GM21390 (cell line): ENCODE measurements around the gene OTUB1.

Source experiments
- ATAC-seq: cut with Tn5 transposase; IDR thresholded peaks from one replicate; pipeline ENCODE4 v1.9.1; 2021; ENCODE audit not compliant: unreplicated experiment

The OTUB1 gene

DNA sequence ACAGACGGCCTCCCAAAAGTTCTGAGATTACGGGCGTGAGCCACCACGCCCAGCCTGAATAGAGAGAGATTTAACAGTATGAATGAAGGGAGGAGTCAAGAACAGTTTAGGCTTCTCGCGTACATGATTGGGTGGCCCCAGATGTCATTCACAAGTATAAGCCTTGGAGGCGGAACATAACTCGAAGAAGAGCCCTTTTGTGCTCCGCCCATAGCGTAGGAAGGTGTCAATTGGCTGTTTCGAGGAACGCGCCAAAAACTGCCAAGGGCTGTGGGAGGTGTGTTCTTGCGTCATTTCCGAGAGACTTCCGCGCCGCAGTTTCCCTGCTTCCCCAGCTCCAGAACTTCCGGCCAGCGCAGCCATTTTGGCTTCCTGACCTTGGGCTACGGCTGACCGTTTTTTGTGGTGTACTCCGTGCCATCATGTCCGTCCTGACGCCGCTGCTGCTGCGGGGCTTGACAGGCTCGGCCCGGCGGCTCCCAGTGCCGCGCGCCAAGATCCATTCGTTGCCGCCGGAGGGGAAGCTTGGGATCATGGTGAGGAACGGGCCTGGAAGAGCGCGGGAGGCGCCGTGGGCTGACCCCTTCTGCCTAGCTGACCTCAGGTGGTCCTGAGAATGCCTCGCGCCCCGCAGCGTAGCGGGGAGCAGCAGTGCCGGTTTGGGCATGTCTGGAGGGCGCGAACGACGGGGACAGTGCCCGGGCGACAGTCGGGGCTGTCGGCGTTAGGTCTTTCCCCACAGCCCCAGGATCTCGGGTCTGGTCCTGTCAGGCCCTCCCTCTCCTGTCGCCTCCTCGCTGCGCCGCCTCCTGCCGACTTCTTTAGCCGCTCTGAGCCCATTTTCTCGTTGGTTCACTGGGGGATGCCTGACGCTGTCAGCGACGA is 11.7 kb upstream of the OTUB1 start, which contains the start of gene COX8A:
TSS of gene COX8A (plus strand) at position 362 of the 885 bp plus-strand sequence. CDS start at position 423, 61 bp downstream.
- peak; percentile 95 for ATAC-seq

DNA sequence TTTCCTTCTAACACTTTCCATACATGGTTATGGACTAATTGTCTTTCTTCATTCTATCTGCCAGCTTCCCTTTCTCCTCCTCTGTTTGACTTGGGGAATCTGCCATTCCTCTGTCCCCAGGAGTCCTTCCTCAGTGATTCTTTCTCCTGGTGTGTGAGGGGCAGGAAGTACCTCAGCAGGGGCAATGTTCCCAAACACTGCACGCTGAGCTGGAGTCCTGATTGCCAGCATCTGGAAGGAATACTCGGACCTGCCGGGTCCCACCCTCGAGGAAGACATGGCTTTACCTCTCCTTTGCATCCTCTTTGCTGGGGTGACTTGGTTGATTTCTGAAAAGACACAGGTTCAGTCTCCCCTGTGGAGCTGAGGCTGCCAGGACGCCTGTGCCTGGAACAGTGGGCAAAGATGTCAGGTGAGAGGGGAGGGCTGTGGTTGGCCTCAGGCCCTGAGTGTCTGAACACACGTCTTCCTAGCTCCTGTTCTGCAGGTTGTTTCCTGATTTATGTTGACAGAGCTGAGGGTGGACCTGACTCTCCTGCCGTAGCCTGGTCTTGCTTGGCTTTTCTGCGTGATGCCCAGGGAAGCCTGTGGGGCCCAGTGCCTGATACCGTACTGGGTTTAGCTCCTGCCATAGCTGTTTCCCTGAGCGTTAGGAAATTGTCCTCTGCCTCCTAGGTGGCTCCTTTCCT is 7.5 kb upstream of the OTUB1 start:
- no peak for ATAC-seq

DNA sequence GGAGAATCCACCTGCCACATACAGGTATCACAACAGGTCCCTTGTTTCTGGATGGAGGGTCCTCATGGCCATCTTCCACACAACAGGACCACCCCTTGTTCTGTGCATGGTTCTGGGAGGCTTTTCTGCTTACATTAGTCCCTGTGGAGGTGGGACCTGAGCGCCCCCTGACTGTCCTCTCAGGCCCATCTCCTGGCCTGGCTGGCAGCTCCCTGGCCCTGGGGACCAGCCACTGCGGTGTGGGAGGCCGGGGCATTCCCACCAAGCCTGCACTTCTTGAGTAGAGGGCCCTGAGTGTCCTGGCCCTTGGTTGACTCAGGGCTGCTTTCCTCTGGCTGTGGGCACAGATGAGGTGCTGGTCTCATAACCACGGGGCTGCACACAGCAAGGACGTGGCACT is 6.8 kb upstream of the OTUB1 start:
- no peak for ATAC-seq

DNA sequence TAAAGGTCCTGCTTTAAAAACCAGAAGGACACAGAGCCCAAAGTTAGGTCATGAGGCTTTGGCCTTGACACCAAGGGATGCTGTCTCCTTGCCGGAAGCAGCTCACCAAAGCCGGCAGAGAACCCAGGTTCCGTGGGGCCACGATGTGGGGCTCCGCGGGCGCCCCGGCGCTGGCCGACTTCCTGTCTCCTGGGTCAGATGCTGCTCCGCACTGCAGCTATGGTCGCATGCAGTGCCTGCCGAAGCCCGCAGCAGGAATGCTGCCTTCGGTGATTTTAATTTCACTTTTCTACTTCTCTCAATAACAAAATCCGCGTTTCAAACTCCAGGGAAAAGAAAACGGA is 454 bp upstream of the OTUB1 start:
- ATAC-seq, result peak; percentile 47

DNA sequence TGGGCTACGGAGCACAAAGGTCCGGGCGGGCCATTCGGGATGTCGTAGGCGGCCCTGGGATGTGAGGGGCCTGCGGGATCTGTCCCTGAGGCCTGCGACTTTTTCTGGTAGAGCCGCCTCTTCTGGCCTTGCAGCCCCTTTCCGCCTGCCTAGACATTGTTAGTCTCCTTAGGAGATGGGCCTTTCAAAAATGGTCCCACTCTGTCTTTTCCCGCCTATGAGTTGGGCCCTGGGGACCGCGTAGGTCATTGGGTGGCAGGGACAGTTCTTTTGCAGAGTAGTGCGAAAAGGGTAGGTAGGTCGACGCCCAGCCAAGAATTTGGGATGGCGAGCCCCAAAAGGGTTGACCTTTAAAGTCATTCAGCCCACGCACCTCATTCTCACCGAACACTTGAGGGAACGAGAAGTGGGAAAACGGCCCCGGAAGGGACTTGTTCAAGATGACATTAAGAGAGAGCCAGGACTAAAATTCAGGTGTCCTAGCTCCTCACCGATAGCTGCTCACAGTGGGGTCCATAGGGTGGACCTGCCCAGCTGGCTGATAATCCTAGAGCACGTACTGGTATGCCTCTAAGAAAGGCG is 785 bp downstream of the OTUB1 start:
- ATAC-seq, result no peak

- ATAC-seq, result no peak
Observed at GRCh38 chr11:63991558-63991957, 5.3 kb downstream of the OTUB1 start.

GRCh38 chr11:63993100-63993499 is 6.9 kb downstream of the OTUB1 start:
- ATAC-seq, result no peak

GRCh38 chr11:63993993-63994392 is 7.8 kb downstream of the OTUB1 start:
- ATAC-seq, result no peak

DNA sequence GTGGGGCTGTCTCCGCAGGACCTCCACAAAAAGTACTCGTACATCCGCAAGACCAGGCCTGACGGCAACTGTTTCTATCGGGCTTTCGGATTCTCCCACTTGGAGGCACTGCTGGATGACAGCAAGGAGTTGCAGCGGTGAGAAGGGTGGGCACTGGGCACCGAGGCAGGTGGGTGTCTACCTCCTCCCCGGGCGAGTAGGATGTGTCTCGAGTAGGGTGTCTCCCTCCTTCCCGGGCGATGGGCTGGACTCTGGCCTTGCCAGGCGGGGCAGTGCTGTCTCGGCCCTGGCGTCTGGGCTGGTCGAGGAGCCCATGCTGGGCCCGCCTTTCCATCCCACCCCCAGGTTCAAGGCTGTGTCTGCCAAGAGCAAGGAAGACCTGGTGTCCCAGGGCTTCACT is 10.3 kb downstream of the OTUB1 start:
- ATAC-seq, result no peak

- ATAC-seq, result no peak
Observed at GRCh38 chr11:63997104-63997700, 11.0 kb downstream of the OTUB1 start.

DNA sequence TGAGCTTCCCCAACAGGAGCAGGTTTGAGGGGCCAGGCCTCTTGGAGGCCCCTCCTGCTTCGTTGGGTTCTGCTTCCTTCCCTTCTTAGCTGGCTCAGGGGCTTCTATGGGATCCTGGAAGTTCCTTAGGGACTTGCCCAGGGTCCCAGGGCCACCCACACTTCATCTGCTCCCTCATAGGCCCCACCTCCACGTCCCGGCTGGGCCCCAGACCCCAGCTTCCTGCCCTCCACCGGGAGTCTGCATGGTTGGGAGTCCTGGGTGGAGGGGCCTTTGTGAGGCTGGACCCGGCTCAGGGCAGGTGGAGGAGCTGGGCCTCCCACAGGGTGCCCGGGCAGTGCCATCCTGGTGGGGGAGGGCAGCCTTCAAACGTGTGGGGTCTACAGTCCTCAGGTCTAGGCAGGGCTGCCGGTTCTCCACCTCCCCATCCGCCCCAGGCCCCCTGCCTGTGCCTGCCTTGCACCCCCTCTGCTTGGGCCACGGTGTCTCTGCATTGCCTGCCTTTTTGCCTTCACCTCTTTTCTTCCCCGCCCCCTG is 11.6 kb downstream of the OTUB1 start:
- no peak for ATAC-seq

- ATAC-seq, result no peak
Observed at GRCh38 chr11:63998558-63999348, 12.5 kb downstream of the OTUB1 start.

GRCh38 chr11:63999349-64000025 is 13.2 kb downstream of the OTUB1 start:
- no peak for ATAC-seq

GRCh38 chr11:64000026-64000739 is 13.9 kb downstream of the OTUB1 start:
- peak; percentile 60 for ATAC-seq

DNA sequence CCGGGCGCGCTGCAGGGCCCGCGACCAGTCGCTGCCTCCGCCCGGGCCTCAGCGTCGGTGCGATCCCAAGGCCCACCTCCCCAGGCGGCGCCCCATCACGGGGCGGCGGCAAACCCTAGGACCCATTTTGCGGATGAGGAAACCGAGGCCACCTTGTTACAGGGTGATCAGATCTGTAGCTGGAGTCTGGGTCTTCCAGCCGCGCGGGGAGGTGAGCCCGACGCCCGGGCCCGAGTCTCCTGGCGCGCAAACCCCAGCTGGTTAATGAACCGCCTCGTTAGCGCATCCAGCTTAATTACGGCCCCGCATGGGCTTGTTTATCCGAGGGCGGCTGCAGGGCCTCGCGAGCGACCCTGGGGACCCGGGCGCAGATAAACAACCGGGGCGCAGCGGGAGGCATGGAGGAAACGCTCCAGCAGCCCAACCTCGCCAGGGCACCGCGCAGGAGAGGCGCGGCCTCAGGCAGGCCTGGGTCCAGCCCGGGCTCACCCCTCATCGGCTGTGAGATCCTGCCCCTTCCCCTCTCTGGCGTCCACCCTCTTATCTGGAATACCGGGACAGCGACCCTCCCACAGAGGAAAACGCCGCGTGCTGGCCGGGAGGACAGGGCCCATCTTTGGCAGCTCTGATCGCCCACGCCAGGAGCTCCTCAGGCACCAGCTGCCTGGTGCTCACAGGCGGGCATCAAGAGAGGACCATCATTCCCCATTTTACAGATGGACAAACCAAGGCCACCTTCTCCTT is 14.7 kb downstream of the OTUB1 start:
- ATAC-seq, result no peak

DNA sequence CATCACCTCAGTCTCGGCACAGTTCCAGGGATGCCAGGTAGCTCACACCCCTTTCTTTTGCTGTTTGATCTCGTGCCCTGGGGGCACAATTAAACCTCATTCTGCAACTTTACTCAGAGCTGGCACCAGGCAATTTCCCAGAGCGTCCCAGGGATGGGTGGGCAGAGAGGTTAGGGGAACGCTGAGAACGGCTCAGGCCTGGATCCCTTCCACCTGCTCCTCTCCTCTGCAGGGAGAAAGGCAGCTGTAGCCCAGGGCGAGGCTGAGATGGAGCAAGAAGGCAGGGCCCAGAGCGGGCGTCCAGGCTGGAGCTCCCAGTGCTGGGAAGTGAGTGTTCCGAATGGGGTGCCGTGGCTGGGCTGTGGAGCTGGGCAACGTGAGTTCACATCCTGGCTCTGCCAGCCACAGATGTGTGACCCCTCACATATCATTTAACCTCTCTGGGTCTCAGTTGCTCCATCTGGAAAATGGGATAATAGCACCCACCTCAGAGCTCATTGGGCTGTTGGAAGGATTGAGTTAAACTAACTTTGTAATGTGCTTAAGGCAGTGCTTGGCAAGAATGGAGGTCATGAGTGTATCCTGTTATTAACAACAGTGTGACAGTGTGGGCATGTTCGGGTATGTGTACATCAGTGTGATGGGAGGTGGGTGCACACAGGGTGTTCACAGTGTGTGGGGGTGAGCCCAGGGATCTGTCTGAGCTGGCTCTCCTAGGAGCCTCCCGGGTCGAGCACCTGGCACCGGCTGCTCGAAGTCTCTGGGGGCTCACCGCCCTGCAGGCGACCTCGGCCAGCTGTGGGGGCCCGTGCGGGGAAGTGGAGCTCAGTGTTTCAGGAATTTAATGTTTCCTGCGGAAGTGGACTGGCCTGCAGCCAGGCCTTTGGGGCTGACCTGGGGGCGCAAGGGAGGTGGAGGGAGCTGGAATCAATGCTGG is 15.5 kb downstream of the OTUB1 start:
- ATAC-seq, result no peak

- ATAC-seq, result no peak
Observed at GRCh38 chr11:64003807-64004589, 17.8 kb downstream of the OTUB1 start.
